ENCODE results near the gene RABGAP1.
"Not testable (repeated sequence)": the region's sequence is repeated elsewhere in the genome, so short reads cannot be mapped to it uniquely, and the experiment has no call there.

DNA sequence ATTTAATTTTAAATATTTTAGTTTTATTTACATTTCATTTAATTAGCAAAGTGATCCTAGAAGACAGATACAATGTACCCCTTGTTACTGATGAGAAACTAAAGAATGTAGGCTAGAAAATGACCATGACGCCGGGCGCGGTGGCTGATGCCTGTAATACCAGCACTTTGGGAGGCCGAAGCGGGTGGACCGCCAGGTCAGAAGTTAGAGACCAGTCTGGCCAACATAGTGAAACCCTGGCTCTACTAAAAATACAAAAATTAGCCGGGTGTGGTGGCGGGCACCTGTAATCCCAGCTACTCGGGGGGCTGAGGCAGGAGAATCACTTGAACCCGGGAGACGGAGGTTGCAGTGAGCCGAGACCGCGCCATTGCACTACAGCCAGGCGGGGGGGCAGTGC lies 34.7 kb upstream of the RABGAP1 start:
- TF ChIP-seq, protein P1, sequence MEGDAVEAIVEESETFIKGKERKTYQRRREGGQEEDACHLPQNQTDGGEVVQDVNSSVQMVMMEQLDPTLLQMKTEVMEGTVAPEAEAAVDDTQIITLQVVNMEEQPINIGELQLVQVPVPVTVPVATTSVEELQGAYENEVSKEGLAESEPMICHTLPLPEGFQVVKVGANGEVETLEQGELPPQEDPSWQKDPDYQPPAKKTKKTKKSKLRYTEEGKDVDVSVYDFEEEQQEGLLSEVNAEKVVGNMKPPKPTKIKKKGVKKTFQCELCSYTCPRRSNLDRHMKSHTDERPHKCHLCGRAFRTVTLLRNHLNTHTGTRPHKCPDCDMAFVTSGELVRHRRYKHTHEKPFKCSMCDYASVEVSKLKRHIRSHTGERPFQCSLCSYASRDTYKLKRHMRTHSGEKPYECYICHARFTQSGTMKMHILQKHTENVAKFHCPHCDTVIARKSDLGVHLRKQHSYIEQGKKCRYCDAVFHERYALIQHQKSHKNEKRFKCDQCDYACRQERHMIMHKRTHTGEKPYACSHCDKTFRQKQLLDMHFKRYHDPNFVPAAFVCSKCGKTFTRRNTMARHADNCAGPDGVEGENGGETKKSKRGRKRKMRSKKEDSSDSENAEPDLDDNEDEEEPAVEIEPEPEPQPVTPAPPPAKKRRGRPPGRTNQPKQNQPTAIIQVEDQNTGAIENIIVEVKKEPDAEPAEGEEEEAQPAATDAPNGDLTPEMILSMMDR (IDR thresholded peaks at IDR 0.05; ENCODE audit: low read depth, low read length, missing input control) = not testable (repeated sequence)
- not testable (repeated sequence) for TF ChIP-seq GABPA (IDR thresholded peaks at IDR 0.05 in 1 of 2, conservative IDR thresholded peaks at IDR 0.05 in 1 of 2); RAD21 (IDR thresholded peaks at IDR 0.05); SP1 (IDR thresholded peaks at IDR 0.05); YY1 (IDR thresholded peaks at IDR 0.05); EGR1 (IDR thresholded peaks at IDR 0.05; ENCODE audit: low read depth in 2 of 2); FOXA1 (IDR thresholded peaks at IDR 0.05)
